HUES64 (cell line): ENCODE data around the gene GUCY1A1. TPM values are rescaled to one million over a fixed set of nuclear protein-coding genes. Genes with fewer than 3 reads are reported as not detected.
A peak's percentile ranks its signal among the peaks of the same experiment; 100 is the strongest.

Experiments used
- H3K27ac ChIP-seq: 2 replicates; pipeline ENCODE4 v1.7.0; 2013; ENCODE audit warnings: low read depth, low read length, inconsistent platforms
- H3K27me3 ChIP-seq: 2 replicates; pipeline ENCODE4 v1.6.1; 2013; ENCODE audit warnings: mild to moderate bottlenecking, low read length; ENCODE audit not compliant: insufficient read depth
- H3K36me3 ChIP-seq: 2 replicates; pipeline ENCODE4 v1.6.1; 2013; ENCODE audit warnings: mild to moderate bottlenecking, low read length; ENCODE audit not compliant: insufficient read depth
- H3K4me1 ChIP-seq: 2 replicates; pipeline ENCODE4 v1.6.1; 2013; ENCODE audit warnings: mild to moderate bottlenecking, low read length, moderate library complexity; ENCODE audit not compliant: insufficient read depth
- H3K4me3 ChIP-seq: 2 replicates; pipeline ENCODE4 v1.5.1; 2013; ENCODE audit warnings: mild to moderate bottlenecking, low read length, moderate library complexity
- H3K9ac ChIP-seq: 2 replicates; pipeline ENCODE4 v1.6.1; 2013; ENCODE audit warnings: mild to moderate bottlenecking, low read depth, low read length
- H3K9me3 ChIP-seq: 2 replicates; pipeline ENCODE4 v1.6.1; 2013; ENCODE audit warnings: low read depth, low read length; ENCODE audit not compliant: insufficient read depth
- WGBS: fragments of 150-250, 120-280 bp; methylation state at CpG from one replicate; pipeline ENCODE4 v1.1.7; 2013; ENCODE audit warnings: missing lambda C conversion rate; 5-methylcytosine and 5-hydroxymethylcytosine counted together
- polyA plus RNA-seq, 2 experiments: library from polyadenylated mRNA; stranded (reverse); fragments of 50-300 nt; gene quantifications; one replicate each; pipeline ENCODE4 v1.2.3, GENCODE V29; 2013

The GUCY1A1 gene
- 0.25 TPM for polyA plus RNA-seq (2013, experiment 1 of 2)
- polyA plus RNA-seq (2013, experiment 2 of 2): 0.70 TPM

GRCh38 chr4:155666344-155667221 is at the start of gene GUCY1A1:
GUCY1A1 (plus strand) TSS chr4:155666848; CDS start chr4:155696868, 30,020 bp downstream.
- WGBS: 9% methylated on average over 25 of the region's 25 CpGs
- Histone ChIP-seq H3K9me3 (no peaks in the 10 kb centered on the region), H3K27me3 (peaks cover 87% of the 10 kb centered on the region), H3K27ac (no peak within 1 kb of the TSS), H3K36me3 (no peaks in the 10 kb centered on the region), H3K4me1 (peaks cover 13% of the 10 kb centered on the region), H3K4me3 (peak within 1 kb of the TSS; percentile 52), H3K9ac (peak within 1 kb of the TSS; percentile 55; the same call in 1 of the 2 replicates)

- 90% methylated on average over 2 of the region's 3 CpGs for WGBS
- Histone ChIP-seq H3K9me3 (no peaks in the 10 kb centered on the region), H3K27ac (no peak overlapping the region), H3K4me3 (no peak overlapping the region), H3K27me3 (no peaks in the 10 kb centered on the region), H3K9ac (no peak overlapping the region), H3K4me1 (no peaks in the 10 kb centered on the region), H3K36me3 (no peaks in the 10 kb centered on the region)
Measured at GRCh38 chr4:155617296-155617695, 49.4 kb upstream of the GUCY1A1 start.

GRCh38 chr4:155618183-155618838 is 48.3 kb upstream of the GUCY1A1 start:
- WGBS: 95% methylated on average over 8 of the region's 8 CpGs
- H3K9ac ChIP-seq: no peak overlapping the region
- no peak overlapping the region for H3K27ac ChIP-seq
- H3K4me3 ChIP-seq: no peak overlapping the region
- H3K36me3 ChIP-seq: no peaks in the 10 kb centered on the region
- H3K27me3 ChIP-seq: no peaks in the 10 kb centered on the region
- H3K9me3 ChIP-seq: no peaks in the 10 kb centered on the region
- H3K4me1 ChIP-seq: no peaks in the 10 kb centered on the region

- H3K27ac ChIP-seq: no peak overlapping the region
- no peaks in the 10 kb centered on the region for H3K4me1 ChIP-seq
- H3K36me3 ChIP-seq: no peaks in the 10 kb centered on the region
- H3K27me3 ChIP-seq: no peaks in the 10 kb centered on the region
- H3K9ac ChIP-seq: no peak overlapping the region
- no peak overlapping the region for H3K4me3 ChIP-seq
- H3K9me3 ChIP-seq: no peaks in the 10 kb centered on the region
Measured at GRCh38 chr4:155620637-155621036, 46.0 kb upstream of the GUCY1A1 start.

GRCh38 chr4:155624478-155624877 is 42.2 kb upstream of the GUCY1A1 start:
- no peaks in the 10 kb centered on the region for H3K4me1 ChIP-seq

GRCh38 chr4:155626561-155626960 is 40.1 kb upstream of the GUCY1A1 start:
- Histone ChIP-seq H3K4me3 (no peak overlapping the region), H3K9me3 (no peaks in the 10 kb centered on the region), H3K9ac (no peak overlapping the region), H3K27me3 (no peaks in the 10 kb centered on the region; the same call in 1 of the 2 replicates), H3K4me1 (no peaks in the 10 kb centered on the region), H3K36me3 (no peaks in the 10 kb centered on the region), H3K27ac (no peak overlapping the region)
- 100% methylated on average over 3 of the region's 3 CpGs for WGBS

More at GRCh38 chr4:155624478-155624877, 42.2 kb upstream of the GUCY1A1 start:
- Histone ChIP-seq H3K27ac (no peak overlapping the region), H3K9ac (no peak overlapping the region), H3K4me3 (no peak overlapping the region), H3K27me3 (no peaks in the 10 kb centered on the region; the same call in 1 of the 2 replicates), H3K36me3 (no peaks in the 10 kb centered on the region), H3K9me3 (no peaks in the 10 kb centered on the region)

- 96% methylated on average over 2 of the region's 3 CpGs for WGBS
- Histone ChIP-seq H3K36me3 (no peaks in the 10 kb centered on the region), H3K9me3 (no peaks in the 10 kb centered on the region), H3K27ac (no peak overlapping the region), H3K4me1 (no peaks in the 10 kb centered on the region), H3K27me3 (no peaks in the 10 kb centered on the region; the same call in 1 of the 2 replicates), H3K4me3 (no peak overlapping the region), H3K9ac (no peak overlapping the region)
Measured at GRCh38 chr4:155629183-155629825, 37.3 kb upstream of the GUCY1A1 start.

- H3K4me3 ChIP-seq: no peak overlapping the region
Measured at GRCh38 chr4:155629956-155630355, 36.7 kb upstream of the GUCY1A1 start.

GRCh38 chr4:155632310-155632840 is 34.3 kb upstream of the GUCY1A1 start:
- Histone ChIP-seq H3K9me3 (no peaks in the 10 kb centered on the region), H3K27ac (no peak overlapping the region), H3K4me1 (no peaks in the 10 kb centered on the region), H3K27me3 (no peaks in the 10 kb centered on the region; the same call in 1 of the 2 replicates), H3K4me3 (no peak overlapping the region), H3K36me3 (no peaks in the 10 kb centered on the region), H3K9ac (no peak overlapping the region)
- WGBS: 92% methylated on average over 3 of the region's 4 CpGs

More at GRCh38 chr4:155629956-155630355, 36.7 kb upstream of the GUCY1A1 start:
- Histone ChIP-seq H3K9ac (no peak overlapping the region), H3K4me1 (no peaks in the 10 kb centered on the region), H3K36me3 (no peaks in the 10 kb centered on the region), H3K27ac (no peak overlapping the region), H3K9me3 (no peaks in the 10 kb centered on the region), H3K27me3 (no peaks in the 10 kb centered on the region; the same call in 1 of the 2 replicates)
- no CpG with 5 or more reads among the region's 1 CpG for WGBS

GRCh38 chr4:155638195-155638965 is 28.3 kb upstream of the GUCY1A1 start:
- Histone ChIP-seq H3K4me3 (no peak overlapping the region), H3K4me1 (no peaks in the 10 kb centered on the region; the same call in 1 of the 2 replicates), H3K36me3 (no peaks in the 10 kb centered on the region), H3K27me3 (no peaks in the 10 kb centered on the region), H3K27ac (no peak overlapping the region), H3K9ac (no peak overlapping the region), H3K9me3 (no peaks in the 10 kb centered on the region)
- WGBS: 99% methylated on average over 4 of the region's 5 CpGs
